ENCODE results near the gene FGA.
"Not testable (repeated sequence)": the region's sequence is repeated elsewhere in the genome, so short reads cannot be mapped to it uniquely, and the experiment has no call there.

Gene FGA

GRCh38 chr4:154606728-154607723 lies 16.5 kb upstream of the FGA start:
- no peak for DNase-seq (ENCODE audit: low spot score)

GRCh38 chr4:154604696-154605200 lies 14.2 kb upstream of the FGA start:
- no peak for DNase-seq (ENCODE audit: low spot score)

GRCh38 chr4:154603033-154603943 lies 12.7 kb upstream of the FGA start:
- no peak for DNase-seq (ENCODE audit: low spot score)

- no peak for DNase-seq (ENCODE audit: low spot score)
Observed at GRCh38 chr4:154602404-154603020, 12.0 kb upstream of the FGA start.

GRCh38 chr4:154597798-154598774 lies 7.5 kb upstream of the FGA start:
- no peak for DNase-seq (ENCODE audit: low spot score)

GRCh38 chr4:154597281-154597680 lies 6.7 kb upstream of the FGA start:
- DNase-seq (ENCODE audit: low spot score) = not testable (repeated sequence)

DNA sequence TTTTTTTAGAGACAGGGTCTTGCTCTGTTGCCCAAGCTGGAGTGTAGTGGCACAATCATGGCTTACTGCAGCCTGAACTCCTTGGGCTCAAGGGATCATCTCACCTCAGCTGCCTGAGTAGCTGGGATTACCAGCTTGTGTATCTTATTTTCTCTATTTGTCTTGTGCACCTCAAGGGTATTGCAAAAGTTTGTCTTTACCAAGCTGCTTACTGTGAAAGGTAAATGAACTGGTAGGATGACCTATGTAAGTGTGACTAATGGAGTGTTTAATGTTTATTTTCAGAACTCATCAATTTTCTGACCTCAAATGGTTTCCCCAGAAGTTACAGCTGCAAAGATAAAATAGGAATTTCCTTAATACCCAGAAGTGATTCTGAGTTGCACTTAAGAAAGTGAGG lies 5.3 kb upstream of the FGA start:
- no peak for DNase-seq (ENCODE audit: low spot score)

- DNase-seq (ENCODE audit: low spot score) = not testable (repeated sequence)
Observed at GRCh38 chr4:154594343-154594742, 3.8 kb upstream of the FGA start.

GRCh38 chr4:154593868-154594267 lies 3.3 kb upstream of the FGA start:
- DNase-seq (ENCODE audit: low spot score) = peak; percentile 78

DNA sequence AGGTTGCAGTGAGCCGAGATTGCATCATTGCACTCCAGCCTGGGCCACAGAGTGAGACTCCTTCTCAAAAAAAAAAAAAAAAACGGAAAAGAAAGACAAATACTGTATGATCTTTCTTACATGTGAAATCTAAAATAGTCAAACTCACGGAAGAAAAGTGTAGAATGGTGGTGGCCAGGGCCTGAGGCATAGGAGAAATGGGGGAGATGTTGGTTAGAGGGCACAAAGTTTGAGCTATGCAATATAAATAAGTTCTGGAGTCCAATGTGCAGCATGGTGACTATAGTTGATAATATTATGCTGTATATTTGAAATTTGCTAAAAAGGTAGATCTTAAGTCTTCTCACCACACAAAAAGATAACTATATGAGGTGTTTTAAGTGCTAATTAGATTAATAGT lies 1.3 kb upstream of the FGA start:
- no peak for DNase-seq (ENCODE audit: low spot score)

- no peak for DNase-seq (ENCODE audit: low spot score)
Observed at GRCh38 chr4:154589296-154590197, 995 bp downstream of the FGA start.

- DNase-seq (ENCODE audit: low spot score) = no peak
Observed at GRCh38 chr4:154588198-154588597, 2.3 kb downstream of the FGA start.

GRCh38 chr4:154586296-154587033 lies 4.1 kb downstream of the FGA start:
- DNase-seq (ENCODE audit: low spot score) = no peak

DNA sequence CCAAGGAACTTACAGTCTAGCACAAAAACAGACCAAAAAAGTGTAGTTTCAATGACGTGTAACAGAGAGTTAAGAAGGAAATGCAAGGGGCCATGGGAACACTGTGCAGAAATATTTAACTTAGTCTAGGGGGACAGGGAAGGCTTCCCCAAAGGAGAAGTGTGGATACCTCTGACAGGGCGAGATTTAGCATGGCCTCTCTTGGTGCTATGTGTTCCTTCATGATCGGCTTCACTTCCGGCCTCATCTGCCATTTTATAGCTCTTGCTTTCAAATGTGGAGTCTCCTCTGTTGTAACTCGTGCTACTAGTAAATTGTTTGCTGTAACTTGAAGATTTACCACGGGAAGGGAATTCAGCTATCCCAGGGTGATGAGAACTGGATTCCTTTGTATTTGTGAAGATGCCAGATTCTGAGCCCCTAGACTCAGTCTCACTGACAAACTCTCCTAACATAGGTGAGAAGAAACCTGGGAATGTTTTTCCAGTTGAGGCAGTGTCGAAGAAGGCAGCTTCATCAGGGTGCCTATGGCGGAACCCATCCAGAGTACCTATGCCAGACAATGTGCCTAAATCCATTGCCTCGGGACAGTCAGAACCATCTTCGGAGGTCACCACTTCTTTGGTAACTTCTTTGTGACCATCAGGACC lies 5.0 kb downstream of the FGA start:
- no peak for DNase-seq (ENCODE audit: low spot score)

DNA sequence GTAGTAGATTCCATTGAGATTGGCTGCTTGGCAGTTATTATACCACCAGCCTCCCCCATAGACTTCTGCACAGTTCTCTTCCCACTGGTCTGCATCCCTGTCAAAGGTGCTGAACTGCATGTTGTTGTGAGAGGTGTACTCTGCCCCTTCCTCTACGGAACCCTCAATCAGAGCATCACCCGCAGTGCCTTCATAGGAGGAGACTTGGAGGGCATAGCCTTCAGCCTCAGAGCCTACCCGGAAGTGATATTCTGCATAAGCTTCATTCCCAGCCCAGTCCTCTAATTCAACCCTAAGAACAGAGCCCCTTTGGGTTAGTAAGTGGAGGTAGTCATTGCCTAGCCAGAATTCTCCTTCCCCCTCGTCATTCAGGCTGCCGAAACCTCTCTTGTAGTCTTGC lies 6.3 kb downstream of the FGA start:
- DNase-seq (ENCODE audit: low spot score) = no peak

GRCh38 chr4:154583677-154584076 lies 6.9 kb downstream of the FGA start:
- DNase-seq (ENCODE audit: low spot score) = no peak

GRCh38 chr4:154583230-154583629 lies 7.3 kb downstream of the FGA start:
- no peak for DNase-seq (ENCODE audit: low spot score)

- DNase-seq (ENCODE audit: low spot score) = no peak
Observed at GRCh38 chr4:154582723-154583122, 7.8 kb downstream of the FGA start.

DNA sequence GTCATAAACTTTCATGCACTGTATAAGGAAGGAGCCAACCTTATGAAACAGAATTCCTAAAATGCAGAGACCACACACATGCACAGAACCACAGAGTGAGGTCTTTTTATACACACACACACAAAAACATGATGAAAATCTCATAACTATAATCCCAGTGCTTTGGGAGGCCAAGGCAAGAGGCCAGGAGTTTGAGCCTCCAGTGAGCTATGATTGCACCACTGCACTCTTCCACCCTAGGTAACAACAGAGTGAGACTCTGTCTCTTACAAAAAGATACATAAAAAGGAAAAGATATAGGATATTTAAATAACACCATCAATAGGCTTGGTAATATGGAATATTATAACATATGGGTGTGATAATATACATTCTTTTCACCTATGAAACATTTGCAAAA lies 10.6 kb downstream of the FGA start:
- no peak for DNase-seq (ENCODE audit: low spot score)

Measured in Ammon's horn (tissue), 1 donor.